ENCODE data around the gene ADAMTSL2. TPM values are rescaled to one million over a fixed set of nuclear protein-coding genes. Genes with fewer than 3 reads are reported as not detected.

The ADAMTSL2 gene
- total and polyA plus RNA-seq, 2 donors = 0.68 to 1.7 TPM

- Histone ChIP-seq H3K27me3 (ENCODE audit: control insufficient read depth in 2 of 2, insufficient read depth in 1 of 2, low read length in 1 of 2) (peaks cover 0 to 44% of the 10 kb centered on the region in 2 donors), H3K27ac (ENCODE audit: low read depth in 1 of 2, low read length in 1 of 2) (peak overlapping the region in 1 of 2 donors; percentile 36), H3K4me1 (ENCODE audit: control insufficient read depth in 2 of 2, insufficient read depth in 2 of 2, low read length in 2 of 2) (peaks cover 8 to 53% of the 10 kb centered on the region in 2 donors), H3K4me3 (ENCODE audit: low read length in 2 of 2) (no peak overlapping the region), H3K36me3 (ENCODE audit: control insufficient read depth in 2 of 2, insufficient read depth in 2 of 2, low read length in 1 of 2) (no peaks in the 10 kb centered on the region), H3K9me3 (ENCODE audit: control insufficient read depth in 2 of 2, insufficient read depth in 1 of 2, low read length in 1 of 2) (no peaks in the 10 kb centered on the region)
- DNase-seq (ENCODE audit: low read depth in 6 of 9, low spot score in 9 of 9) = no peak
- 92% methylated on average over 20 of the region's 20 CpGs for WGBS
Measured at GRCh38 chr9:133571896-133572595, 37.5 kb downstream of the ADAMTSL2 start.

- no peaks in the 10 kb centered on the region for H3K9me3 ChIP-seq (ENCODE audit: control insufficient read depth in 2 of 2, insufficient read depth in 1 of 2, low read length in 1 of 2)
- no peak overlapping the region for H3K27ac ChIP-seq (ENCODE audit: low read depth in 1 of 2, low read length in 1 of 2)
- H3K4me3 ChIP-seq (ENCODE audit: low read length in 2 of 2) = no peak overlapping the region
- 89% methylated on average over 15 of the region's 15 CpGs for whole genome bisulfite sequencing
- H3K36me3 ChIP-seq (ENCODE audit: control insufficient read depth in 2 of 2, insufficient read depth in 2 of 2, low read length in 1 of 2) = no peaks in the 10 kb centered on the region
- H3K27me3 ChIP-seq (ENCODE audit: control insufficient read depth in 2 of 2, insufficient read depth in 1 of 2, low read length in 1 of 2) = peaks cover 0 to 50% of the 10 kb centered on the region in 2 donors
- no peak for DNase-seq (ENCODE audit: low read depth in 6 of 9, low spot score in 9 of 9)
- H3K4me1 ChIP-seq (ENCODE audit: control insufficient read depth in 2 of 2, insufficient read depth in 2 of 2, low read length in 2 of 2) = peaks cover 8 to 62% of the 10 kb centered on the region in 2 donors
Measured at GRCh38 chr9:133572821-133573361, 38.4 kb downstream of the ADAMTSL2 start.

GRCh38 chr9:133573791-133574515 lies 39.4 kb downstream of the ADAMTSL2 start:
- Histone ChIP-seq H3K27me3 (ENCODE audit: control insufficient read depth in 2 of 2, insufficient read depth in 1 of 2, low read length in 1 of 2) (peaks cover 3 to 56% of the 10 kb centered on the region in 2 donors), H3K4me1 (ENCODE audit: control insufficient read depth in 2 of 2, insufficient read depth in 2 of 2, low read length in 2 of 2) (peaks cover 11 to 72% of the 10 kb centered on the region in 2 donors), H3K36me3 (ENCODE audit: control insufficient read depth in 2 of 2, insufficient read depth in 2 of 2, low read length in 1 of 2) (no peaks in the 10 kb centered on the region), H3K4me3 (ENCODE audit: low read length in 2 of 2) (no peak overlapping the region), H3K27ac (ENCODE audit: low read depth in 1 of 2, low read length in 1 of 2) (no peak overlapping the region), H3K9me3 (ENCODE audit: control insufficient read depth in 2 of 2, insufficient read depth in 1 of 2, low read length in 1 of 2) (no peaks in the 10 kb centered on the region)
- WGBS = 95% methylated on average over 21 of the region's 21 CpGs
- no peak for DNase-seq (ENCODE audit: low read depth in 6 of 9, low spot score in 9 of 9)

GRCh38 chr9:133574771-133575170 lies 40.3 kb downstream of the ADAMTSL2 start:
- H3K36me3 ChIP-seq (ENCODE audit: control insufficient read depth in 2 of 2, insufficient read depth in 2 of 2, low read length in 1 of 2) = no peaks in the 10 kb centered on the region
- no peak for DNase-seq (ENCODE audit: low read depth in 6 of 9, low spot score in 9 of 9)
- no peak overlapping the region for H3K27ac ChIP-seq (ENCODE audit: low read depth in 1 of 2, low read length in 1 of 2)
- WGBS = 84% methylated on average over 17 of the region's 17 CpGs
- H3K4me3 ChIP-seq (ENCODE audit: low read length in 2 of 2) = no peak overlapping the region
- peaks cover 19 to 81% of the 10 kb centered on the region in 2 donors for H3K4me1 ChIP-seq (ENCODE audit: control insufficient read depth in 2 of 2, insufficient read depth in 2 of 2, low read length in 2 of 2)
- H3K9me3 ChIP-seq (ENCODE audit: control insufficient read depth in 2 of 2, insufficient read depth in 1 of 2, low read length in 1 of 2) = peaks cover 0 to 4% of the 10 kb centered on the region in 2 donors
- peaks cover 3 to 55% of the 10 kb centered on the region in 2 donors for H3K27me3 ChIP-seq (ENCODE audit: control insufficient read depth in 2 of 2, insufficient read depth in 1 of 2, low read length in 1 of 2)

GRCh38 chr9:133575186-133576030 lies 40.9 kb downstream of the ADAMTSL2 start:
- Histone ChIP-seq H3K9me3 (ENCODE audit: control insufficient read depth in 2 of 2, insufficient read depth in 1 of 2, low read length in 1 of 2) (peaks cover 0 to 4% of the 10 kb centered on the region in 2 donors), H3K27ac (ENCODE audit: low read depth in 1 of 2, low read length in 1 of 2) (no peak overlapping the region), H3K36me3 (ENCODE audit: control insufficient read depth in 2 of 2, insufficient read depth in 2 of 2, low read length in 1 of 2) (no peaks in the 10 kb centered on the region), H3K4me1 (ENCODE audit: control insufficient read depth in 2 of 2, insufficient read depth in 2 of 2, low read length in 2 of 2) (peaks cover 25 to 81% of the 10 kb centered on the region in 2 donors), H3K4me3 (ENCODE audit: low read length in 2 of 2) (no peak overlapping the region), H3K27me3 (ENCODE audit: control insufficient read depth in 2 of 2, insufficient read depth in 1 of 2, low read length in 1 of 2) (peaks cover 3 to 48% of the 10 kb centered on the region in 2 donors)
- 83% methylated on average over 32 of the region's 32 CpGs for WGBS
- DNase-seq (ENCODE audit: low read depth in 6 of 9, low spot score in 9 of 9) = no peak

- Histone ChIP-seq H3K4me3 (ENCODE audit: low read length in 2 of 2) (no peak overlapping the region), H3K4me1 (ENCODE audit: control insufficient read depth in 2 of 2, insufficient read depth in 2 of 2, low read length in 2 of 2) (peaks cover 23 to 81% of the 10 kb centered on the region in 2 donors)
- WGBS = 71% methylated on average over 23 of the region's 23 CpGs
Measured at GRCh38 chr9:133576031-133576874, 41.7 kb downstream of the ADAMTSL2 start.

GRCh38 chr9:133576875-133577736 lies 42.6 kb downstream of the ADAMTSL2 start:
- Histone ChIP-seq H3K4me3 (ENCODE audit: low read length in 2 of 2) (no peak overlapping the region), H3K27me3 (ENCODE audit: control insufficient read depth in 2 of 2, insufficient read depth in 1 of 2, low read length in 1 of 2) (peaks cover 3 to 40% of the 10 kb centered on the region in 2 donors), H3K36me3 (ENCODE audit: control insufficient read depth in 2 of 2, insufficient read depth in 2 of 2, low read length in 1 of 2) (no peaks in the 10 kb centered on the region), H3K9me3 (ENCODE audit: control insufficient read depth in 2 of 2, insufficient read depth in 1 of 2, low read length in 1 of 2) (peaks cover 1 to 4% of the 10 kb centered on the region in 2 donors), H3K27ac (ENCODE audit: low read depth in 1 of 2, low read length in 1 of 2) (no peak overlapping the region), H3K4me1 (ENCODE audit: control insufficient read depth in 2 of 2, insufficient read depth in 2 of 2, low read length in 2 of 2) (peaks cover 18 to 83% of the 10 kb centered on the region in 2 donors)
- WGBS = 66% methylated on average over 34 of the region's 34 CpGs
- DNase-seq (ENCODE audit: low read depth in 6 of 9, low spot score in 9 of 9) = no peak

More at GRCh38 chr9:133576031-133576874, 41.7 kb downstream of the ADAMTSL2 start:
- peaks cover 3 to 41% of the 10 kb centered on the region in 2 donors for H3K27me3 ChIP-seq (ENCODE audit: control insufficient read depth in 2 of 2, insufficient read depth in 1 of 2, low read length in 1 of 2)
- no peak overlapping the region for H3K27ac ChIP-seq (ENCODE audit: low read depth in 1 of 2, low read length in 1 of 2)
- DNase-seq (ENCODE audit: low read depth in 6 of 9, low spot score in 9 of 9) = peak in 1 of 9 donors; percentile 47
- H3K36me3 ChIP-seq (ENCODE audit: control insufficient read depth in 2 of 2, insufficient read depth in 2 of 2, low read length in 1 of 2) = no peaks in the 10 kb centered on the region
- peaks cover 0 to 4% of the 10 kb centered on the region in 2 donors for H3K9me3 ChIP-seq (ENCODE audit: control insufficient read depth in 2 of 2, insufficient read depth in 1 of 2, low read length in 1 of 2)

Data from thymus (tissue), 11 donors.